ENCODE measurements around the gene KIFBP. TPM values are rescaled to one million over a fixed set of nuclear protein-coding genes. Genes with fewer than 3 reads are reported as not detected.

KIFBP gene
- total and polyA plus RNA-seq, 2 of the 13 experiments (the other 11 are each of a cell fraction or from before 2014, with no cell fraction given) = 13.0 to 21.9 TPM

DNA sequence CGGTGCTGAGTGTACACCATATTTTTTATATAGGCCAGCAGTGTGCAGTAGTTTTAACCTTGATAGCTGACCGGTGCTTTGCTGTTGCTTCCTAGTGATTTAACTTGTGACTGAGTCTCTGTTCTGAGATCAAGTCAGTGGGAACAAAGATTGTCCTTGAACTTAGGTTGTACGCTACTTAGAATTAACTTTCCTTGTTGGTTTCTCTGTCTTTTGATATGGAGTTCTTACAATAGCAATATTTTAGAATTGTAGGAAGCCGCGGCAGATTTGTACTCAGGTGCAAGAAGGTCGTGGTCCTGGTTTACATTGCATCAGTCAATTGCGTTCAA is 31.4 kb upstream of the KIFBP start:
- Histone ChIP-seq H3K4me2 (ENCODE audit: low read depth, low read length) (peak overlapping the region; percentile 95), H3K4me3 (replicated peaks in 1 of 3; ENCODE audit: insufficient read depth in 1 of 3, low read depth in 2 of 3, low read length in 3 of 3) (peak overlapping the region; percentile 66 to 96 (median 90)), H3K79me2 (ENCODE audit: insufficient read depth, low read length) (peaks cover 66% of the 10 kb centered on the region), H3K9ac (ENCODE audit: insufficient read depth, low read depth, low read length) (peak overlapping the region; percentile 97), H3K27ac (ENCODE audit: extremely low read length, insufficient read depth, low read length) (peak overlapping the region; percentile 91), H3K9me3 (ENCODE audit: low read length) (no peaks in the 10 kb centered on the region), H2AFZ (ENCODE audit: low read length) (no peak overlapping the region), H3K4me1 (ENCODE audit: insufficient read depth, low read length) (peaks cover 32% of the 10 kb centered on the region), H4K20me1 (ENCODE audit: insufficient read depth, low read length) (peaks cover 29% of the 10 kb centered on the region), H3K27me3 (ENCODE audit: control insufficient read depth in 1 of 2, insufficient read depth in 2 of 2, low read length in 2 of 2) (no peaks in the 10 kb centered on the region; a peak in 1 of 5 replicates), H3K36me3 (replicated peaks in 1 of 2; ENCODE audit: control insufficient read depth in 1 of 2, insufficient read depth in 2 of 2, low read length in 2 of 2) (peaks cover 10 to 24% of the 10 kb centered on the region in 2 experiments)
- BruUV-seq (replicated peaks) = no TSS peak
- DNase-seq (ENCODE audit: low spot score) = peak; percentile 5
- no peak for ATAC-seq
- CTCF ChIA-PET (ENCODE audit: low intra/inter-chr PET ratio, low total read pairs) = no interaction called here
- FAIRE-seq = no peak
- in situ Hi-C loops (cut with HindIII; ENCODE audit: extremely low pct_ligation_motif_present, low pct_unique_long_range_greater_than_20kb) (no loop called here), intact Hi-C loops (cut with micrococcal nuclease; ENCODE audit: unreplicated experiment) (loop anchor here (5.0 kb wide), 1 partner anchor 135 kb away; no protein-coding TSS in a partner anchor)
- POLR2A ChIA-PET = interaction anchor here (2.3 kb wide), 1 partner anchor 11 kb away, joined by 8 read pairs; no protein-coding TSS in a partner anchor
- WGBS (ENCODE audit: low lambda C conversion rate) = 0% methylated on average over 6 of the region's 7 CpGs
- TF ChIP-seq, protein P1, sequence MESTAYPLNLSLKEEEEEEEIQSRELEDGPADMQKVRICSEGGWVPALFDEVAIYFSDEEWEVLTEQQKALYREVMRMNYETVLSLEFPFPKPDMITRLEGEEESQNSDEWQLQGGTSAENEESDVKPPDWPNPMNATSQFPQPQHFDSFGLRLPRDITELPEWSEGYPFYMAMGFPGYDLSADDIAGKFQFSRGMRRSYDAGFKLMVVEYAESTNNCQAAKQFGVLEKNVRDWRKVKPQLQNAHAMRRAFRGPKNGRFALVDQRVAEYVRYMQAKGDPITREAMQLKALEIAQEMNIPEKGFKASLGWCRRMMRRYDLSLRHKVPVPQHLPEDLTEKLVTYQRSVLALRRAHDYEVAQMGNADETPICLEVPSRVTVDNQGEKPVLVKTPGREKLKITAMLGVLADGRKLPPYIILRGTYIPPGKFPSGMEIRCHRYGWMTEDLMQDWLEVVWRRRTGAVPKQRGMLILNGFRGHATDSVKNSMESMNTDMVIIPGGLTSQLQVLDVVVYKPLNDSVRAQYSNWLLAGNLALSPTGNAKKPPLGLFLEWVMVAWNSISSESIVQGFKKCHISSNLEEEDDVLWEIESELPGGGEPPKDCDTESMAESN (CRISPR knock-in tag; conservative IDR thresholded peaks at IDR 0.05) = no peak
- no peak for TF ChIP-seq SMC3 (IDR thresholded peaks at IDR 0.05; ENCODE audit: low read length)
- TF ChIP-seq ZNF816 (CRISPR knock-in tag; IDR thresholded peaks at IDR 0.05; ENCODE audit: borderline replicate concordance) = 0 out of 2 replicates have a peak, but pooled peaks have one; percentile 23
- no peak for TF ChIP-seq HDAC1 (CRISPR knock-in tag; IDR thresholded peaks at IDR 0.05)
- no peak for TF ChIP-seq SMARCE1 (IDR thresholded peaks at IDR 0.05; ENCODE audit: borderline replicate concordance)
- TF ChIP-seq, protein P2, sequence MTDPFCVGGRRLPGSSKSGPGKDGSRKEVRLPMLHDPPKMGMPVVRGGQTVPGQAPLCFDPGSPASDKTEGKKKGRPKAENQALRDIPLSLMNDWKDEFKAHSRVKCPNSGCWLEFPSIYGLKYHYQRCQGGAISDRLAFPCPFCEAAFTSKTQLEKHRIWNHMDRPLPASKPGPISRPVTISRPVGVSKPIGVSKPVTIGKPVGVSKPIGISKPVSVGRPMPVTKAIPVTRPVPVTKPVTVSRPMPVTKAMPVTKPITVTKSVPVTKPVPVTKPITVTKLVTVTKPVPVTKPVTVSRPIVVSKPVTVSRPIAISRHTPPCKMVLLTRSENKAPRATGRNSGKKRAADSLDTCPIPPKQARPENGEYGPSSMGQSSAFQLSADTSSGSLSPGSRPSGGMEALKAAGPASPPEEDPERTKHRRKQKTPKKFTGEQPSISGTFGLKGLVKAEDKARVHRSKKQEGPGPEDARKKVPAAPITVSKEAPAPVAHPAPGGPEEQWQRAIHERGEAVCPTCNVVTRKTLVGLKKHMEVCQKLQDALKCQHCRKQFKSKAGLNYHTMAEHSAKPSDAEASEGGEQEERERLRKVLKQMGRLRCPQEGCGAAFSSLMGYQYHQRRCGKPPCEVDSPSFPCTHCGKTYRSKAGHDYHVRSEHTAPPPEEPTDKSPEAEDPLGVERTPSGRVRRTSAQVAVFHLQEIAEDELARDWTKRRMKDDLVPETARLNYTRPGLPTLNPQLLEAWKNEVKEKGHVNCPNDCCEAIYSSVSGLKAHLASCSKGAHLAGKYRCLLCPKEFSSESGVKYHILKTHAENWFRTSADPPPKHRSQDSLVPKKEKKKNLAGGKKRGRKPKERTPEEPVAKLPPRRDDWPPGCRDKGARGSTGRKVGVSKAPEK (CRISPR knock-in tag; IDR thresholded peaks at IDR 0.05; ENCODE audit: borderline replicate concordance) = no peak
- TF ChIP-seq ZNF839 (CRISPR knock-in tag; IDR thresholded peaks at IDR 0.05; ENCODE audit: borderline replicate concordance) = no peak
- no peak for TF ChIP-seq SRSF1 (optimal IDR thresholded peaks at IDR 0.05; ENCODE audit: low read depth, low read length)
- TF ChIP-seq GZF1 (CRISPR knock-in tag; IDR thresholded peaks at IDR 0.05) = no peak
- TF ChIP-seq ZNF33B (CRISPR knock-in tag; IDR thresholded peaks at IDR 0.05) = no peak
- no peak for TF ChIP-seq HNF4G (IDR thresholded peaks at IDR 0.05; ENCODE audit: borderline replicate concordance, low read depth, low read length)
- TF ChIP-seq HNF4G (CRISPR knock-in tag; IDR thresholded peaks at IDR 0.05; ENCODE audit: borderline replicate concordance, low read depth) = no peak
- TF ChIP-seq, protein P3, sequence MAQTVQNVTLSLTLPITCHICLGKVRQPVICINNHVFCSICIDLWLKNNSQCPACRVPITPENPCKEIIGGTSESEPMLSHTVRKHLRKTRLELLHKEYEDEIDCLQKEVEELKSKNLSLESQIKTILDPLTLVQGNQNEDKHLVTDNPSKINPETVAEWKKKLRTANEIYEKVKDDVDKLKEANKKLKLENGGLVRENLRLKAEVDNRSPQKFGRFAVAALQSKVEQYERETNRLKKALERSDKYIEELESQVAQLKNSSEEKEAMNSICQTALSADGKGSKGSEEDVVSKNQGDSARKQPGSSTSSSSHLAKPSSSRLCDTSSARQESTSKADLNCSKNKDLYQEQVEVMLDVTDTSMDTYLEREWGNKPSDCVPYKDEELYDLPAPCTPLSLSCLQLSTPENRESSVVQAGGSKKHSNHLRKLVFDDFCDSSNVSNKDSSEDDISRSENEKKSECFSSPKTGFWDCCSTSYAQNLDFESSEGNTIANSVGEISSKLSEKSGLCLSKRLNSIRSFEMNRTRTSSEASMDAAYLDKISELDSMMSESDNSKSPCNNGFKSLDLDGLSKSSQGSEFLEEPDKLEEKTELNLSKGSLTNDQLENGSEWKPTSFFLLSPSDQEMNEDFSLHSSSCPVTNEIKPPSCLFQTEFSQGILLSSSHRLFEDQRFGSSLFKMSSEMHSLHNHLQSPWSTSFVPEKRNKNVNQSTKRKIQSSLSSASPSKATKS (CRISPR knock-in tag; IDR thresholded peaks at IDR 0.05) = no peak
- peak; percentile 20 for TF ChIP-seq ZNF781 (CRISPR knock-in tag; IDR thresholded peaks at IDR 0.05; ENCODE audit: borderline replicate concordance, not compliant biosample characterization)
- TF ChIP-seq ELF1 (CRISPR knock-in tag; IDR thresholded peaks at IDR 0.05) = no peak
- no peak for TF ChIP-seq ISX (CRISPR knock-in tag; conservative IDR thresholded peaks at IDR 0.05)
- TF ChIP-seq ZNF605 (CRISPR knock-in tag; IDR thresholded peaks at IDR 0.05) = no peak
- no peak for TF ChIP-seq ZNF546 (CRISPR knock-in tag; conservative IDR thresholded peaks at IDR 0.05)
- 0 out of 2 replicates have a peak, but pooled peaks have one; percentile 17 for TF ChIP-seq HOXA5 (CRISPR knock-in tag; IDR thresholded peaks at IDR 0.05)
